Activated T-cell treated with anti-CD3 and anti-CD28 coated beads, Interleukin-2, amount 50 U/mL, for 72 hours (primary cell): Measurements from ENCODE around the gene DNAJC5G. TPM values are rescaled to one million over a fixed set of nuclear protein-coding genes. Genes with fewer than 3 reads are reported as not detected.

ENCODE experiments used
- ATAC-seq, 2 donors: fragments of 150-1000 bp; cut with Tn5 transposase; replicated peaks in 1 of 2; 2 replicates each; pipeline ENCODE4 v1.10.0; 2021; ENCODE audit warnings: moderate library complexity in 2 of 2, mild to moderate bottlenecking in 1 of 2
- DNase-seq, 2 donors: peaks; one replicate each; pipeline ENCODE4 v3.0.0; 2021 to 2022; ENCODE audit warnings: mixed read lengths in 1 of 2
- H3K27ac Mint-ChIP-seq: one replicate; pipeline ENCODE4 v1.8.0; 2022; ENCODE audit warnings: mild to moderate bottlenecking, moderate library complexity, mixed read lengths
- H3K27me3 Mint-ChIP-seq: one replicate; pipeline ENCODE4 v1.8.0; 2022; ENCODE audit warnings: low read depth, mixed read lengths
- H3K36me3 Mint-ChIP-seq, 2 donors: one replicate each; pipeline ENCODE4 v1.8.0; 2022; ENCODE audit warnings: mixed read lengths in 2 of 2, mild to moderate bottlenecking in 1 of 2; ENCODE audit not compliant: insufficient read depth in 2 of 2
- H3K4me1 Mint-ChIP-seq: one replicate; pipeline ENCODE4 v1.8.0; 2022; ENCODE audit warnings: low read depth, mixed read lengths
- H3K4me3 Mint-ChIP-seq, 2 donors: one replicate each; pipeline ENCODE4 v1.8.0; 2022; ENCODE audit warnings: mild to moderate bottlenecking in 2 of 2, mixed read lengths in 2 of 2, moderate library complexity in 2 of 2
- H3K9me3 Mint-ChIP-seq, 2 donors: one replicate each; pipeline ENCODE4 v1.8.0; 2022; ENCODE audit warnings: mixed read lengths in 2 of 2
- total RNA-seq, 2 donors: library from RNA; stranded (reverse); gene quantifications; one replicate each; pipeline ENCODE4 v1.2.3, GENCODE V29; 2022

DNAJC5G gene, protein sequence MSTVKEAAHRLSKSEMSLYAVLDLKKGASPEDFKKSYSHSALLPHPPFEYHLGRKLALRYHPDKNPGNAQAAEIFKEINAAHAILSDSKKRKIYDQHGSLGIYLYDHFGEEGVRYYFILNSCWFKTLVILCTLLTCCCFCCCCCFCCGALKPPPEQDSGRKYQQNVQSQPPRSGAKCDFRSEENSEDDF
- total RNA-seq = under 1 TPM in 1 of 2 donors, not detected in 1; 0.31 TPM

DNA sequence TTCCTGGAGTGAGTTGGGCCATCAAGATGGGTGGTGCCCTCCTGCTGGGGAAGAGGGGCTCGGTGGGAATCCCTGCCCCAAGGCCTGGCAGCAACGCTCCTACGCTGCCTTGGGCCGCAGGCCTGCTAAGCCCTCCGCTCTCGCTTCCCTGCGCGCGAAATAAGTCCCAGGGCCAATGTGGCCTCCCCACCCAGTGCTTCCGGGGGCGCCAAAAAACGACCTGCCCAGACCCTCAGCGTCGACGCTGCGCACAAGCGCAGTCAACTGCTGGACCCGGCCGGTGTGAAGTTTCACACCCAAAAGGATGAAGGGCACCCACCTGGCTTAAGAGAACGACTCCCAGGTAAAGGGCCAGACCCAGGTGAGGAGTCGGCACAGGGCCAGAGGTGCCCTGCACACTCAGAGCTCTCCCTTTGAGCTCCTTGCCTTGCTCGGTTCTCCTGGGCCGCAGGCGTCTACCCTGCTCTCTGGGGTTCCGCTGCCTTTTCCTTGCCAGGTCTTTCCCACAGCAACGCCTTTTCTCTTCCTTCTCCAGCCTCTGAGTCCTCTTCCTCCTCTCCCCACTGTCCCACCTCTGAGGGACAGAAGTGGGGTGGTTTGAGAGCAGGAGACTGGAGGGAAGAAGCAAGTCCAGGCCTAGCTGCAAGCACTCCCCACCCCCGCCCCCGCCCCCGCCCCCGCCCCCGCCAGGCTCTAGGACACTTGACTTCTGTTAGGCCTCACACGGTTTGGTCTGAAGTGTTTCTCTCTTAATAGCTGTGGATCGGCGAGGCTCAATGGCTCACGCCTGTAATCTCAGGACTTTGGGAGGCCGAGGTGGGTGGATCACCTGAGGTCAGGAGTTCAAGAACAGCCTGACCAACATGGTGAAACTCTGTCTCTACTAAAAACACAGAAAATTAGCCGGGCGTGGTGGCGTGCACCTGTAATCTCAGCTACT, at the start of gene DNAJC5G:
TSS of gene DNAJC5G (plus strand) at position 223 of the 940 bp plus-strand sequence. CDS start 1,296 bp downstream, outside the sequence.
- no peaks in the 10 kb centered on the region for H3K36me3 Mint-ChIP-seq
- peaks cover 30% of the 10 kb centered on the region for H3K27me3 Mint-ChIP-seq
- DNase-seq = no peak
- H3K9me3 Mint-ChIP-seq = no peaks in the 10 kb centered on the region
- no peak within 1 kb of the TSS for H3K4me3 Mint-ChIP-seq
- no peak for ATAC-seq
- H3K27ac Mint-ChIP-seq = no peak within 1 kb of the TSS
- peaks cover 16% of the 10 kb centered on the region for H3K4me1 Mint-ChIP-seq

DNA sequence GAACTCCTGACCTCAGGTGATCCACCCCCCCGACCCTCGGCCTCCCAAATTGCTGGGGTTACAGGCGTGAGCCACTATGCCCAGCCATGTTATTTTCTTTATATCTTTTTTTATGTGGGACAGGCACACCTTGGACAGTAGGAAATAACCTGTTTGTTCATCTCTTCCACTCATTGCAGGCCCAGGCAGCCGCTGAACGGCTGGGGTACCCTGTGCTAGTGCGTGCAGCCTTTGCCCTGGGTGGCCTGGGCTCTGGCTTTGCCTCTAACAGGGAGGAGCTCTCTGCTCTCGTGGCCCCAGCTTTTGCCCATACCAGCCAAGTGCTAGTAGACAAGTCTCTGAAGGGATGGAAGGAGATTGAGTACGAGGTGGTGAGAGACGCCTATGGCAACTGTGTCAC, 49.7 kb upstream of the DNAJC5G start:
- ATAC-seq (no peak), DNase-seq (no peak)
- no peaks in the 10 kb centered on the region for H3K27me3 Mint-ChIP-seq
- H3K27ac Mint-ChIP-seq = no peak overlapping the region
- no peak overlapping the region for H3K4me3 Mint-ChIP-seq
- H3K9me3 Mint-ChIP-seq = no peaks in the 10 kb centered on the region
- no peaks in the 10 kb centered on the region for H3K4me1 Mint-ChIP-seq
- peaks cover 12 to 49% of the 10 kb centered on the region in 2 donors for H3K36me3 Mint-ChIP-seq

DNA sequence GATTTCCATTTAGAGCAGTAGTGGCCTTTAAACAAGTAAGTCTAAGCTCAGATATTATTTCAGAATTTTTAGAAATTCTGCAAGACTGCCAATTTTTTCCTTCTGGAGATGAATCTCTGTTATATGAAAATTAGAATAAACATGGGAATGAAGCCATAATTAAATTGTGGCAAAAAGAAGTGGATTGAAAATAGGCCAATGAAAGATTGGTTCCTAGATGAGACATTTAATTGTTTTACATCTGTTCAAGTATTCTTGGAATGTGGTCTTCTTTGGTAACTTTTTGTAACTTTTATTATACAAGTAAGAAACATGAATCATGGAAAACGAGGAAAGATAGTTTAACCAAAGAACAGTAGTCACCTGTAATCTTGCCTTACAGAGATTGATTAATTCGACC, 47.7 kb upstream of the DNAJC5G start:
- ATAC-seq (no peak), DNase-seq (no peak)
- H3K4me1 Mint-ChIP-seq = no peaks in the 10 kb centered on the region
- H3K27ac Mint-ChIP-seq = no peak overlapping the region
- no peaks in the 10 kb centered on the region for H3K27me3 Mint-ChIP-seq
- H3K36me3 Mint-ChIP-seq = peaks cover 9 to 45% of the 10 kb centered on the region in 2 donors
- H3K4me3 Mint-ChIP-seq = no peak overlapping the region
- H3K9me3 Mint-ChIP-seq = no peaks in the 10 kb centered on the region

DNA sequence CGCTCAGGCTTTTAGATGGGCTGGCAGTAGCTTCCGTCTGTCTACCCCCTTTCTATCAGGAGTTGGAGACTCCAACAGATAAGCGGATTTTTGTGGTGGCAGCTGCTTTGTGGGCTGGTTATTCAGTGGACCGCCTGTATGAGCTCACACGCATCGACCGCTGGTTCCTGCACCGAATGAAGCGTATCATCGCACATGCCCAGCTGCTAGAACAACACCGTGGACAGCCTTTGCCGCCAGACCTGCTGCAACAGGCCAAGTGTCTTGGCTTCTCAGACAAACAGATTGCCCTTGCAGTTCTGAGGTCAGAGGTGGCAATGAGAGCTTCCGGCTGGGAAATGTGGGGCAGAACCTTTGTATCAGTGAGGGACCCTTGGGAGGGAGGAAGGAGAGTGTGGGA, 43.3 kb upstream of the DNAJC5G start:
- Mint-ChIP-seq H3K36me3 (peaks cover 5 to 40% of the 10 kb centered on the region in 2 donors), H3K4me3 (no peak overlapping the region), H3K27me3 (no peaks in the 10 kb centered on the region), H3K27ac (no peak overlapping the region), H3K4me1 (no peaks in the 10 kb centered on the region), H3K9me3 (no peaks in the 10 kb centered on the region)
- DNase-seq (no peak), ATAC-seq (no peak)

DNA sequence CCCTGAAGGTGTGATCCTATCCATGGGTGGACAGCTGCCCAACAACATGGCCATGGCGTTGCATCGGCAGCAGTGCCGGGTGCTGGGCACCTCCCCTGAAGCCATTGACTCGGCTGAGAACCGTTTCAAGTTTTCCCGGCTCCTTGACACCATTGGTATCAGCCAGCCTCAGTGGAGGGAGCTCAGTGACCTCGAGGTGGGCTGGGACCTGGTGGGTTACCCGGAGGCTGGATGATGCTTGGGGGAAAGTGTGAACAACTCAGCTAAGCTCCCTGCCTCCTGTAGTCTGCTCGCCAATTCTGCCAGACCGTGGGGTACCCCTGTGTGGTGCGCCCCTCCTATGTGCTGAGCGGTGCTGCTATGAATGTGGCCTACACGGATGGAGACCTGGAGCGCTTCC, 41.9 kb upstream of the DNAJC5G start:
- no peak for ATAC-seq
- no peak for DNase-seq
- H3K27me3 Mint-ChIP-seq = no peaks in the 10 kb centered on the region
- H3K27ac Mint-ChIP-seq = no peak overlapping the region
- H3K36me3 Mint-ChIP-seq = peaks cover 8 to 34% of the 10 kb centered on the region in 2 donors
- no peak overlapping the region for H3K4me3 Mint-ChIP-seq
- H3K4me1 Mint-ChIP-seq = no peaks in the 10 kb centered on the region
- no peaks in the 10 kb centered on the region for H3K9me3 Mint-ChIP-seq

DNA sequence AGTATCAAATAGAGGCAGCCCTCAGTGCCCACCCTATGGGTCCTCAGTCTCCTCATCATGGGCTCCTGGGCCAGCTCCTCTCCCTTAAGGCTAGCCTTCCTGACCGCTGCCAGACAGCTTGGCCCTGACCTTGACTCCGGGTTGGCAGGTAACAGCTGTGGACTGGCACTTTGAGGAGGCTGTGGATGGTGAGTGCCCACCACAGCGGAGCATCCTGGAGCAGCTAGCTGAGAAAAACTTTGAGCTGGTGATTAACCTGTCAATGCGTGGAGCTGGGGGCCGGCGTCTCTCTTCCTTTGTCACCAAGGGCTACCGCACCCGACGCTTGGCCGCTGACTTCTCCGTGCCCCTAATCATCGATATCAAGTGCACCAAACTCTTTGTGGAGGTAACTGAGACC, 39.1 kb upstream of the DNAJC5G start:
- peaks cover 10 to 41% of the 10 kb centered on the region in 2 donors for H3K36me3 Mint-ChIP-seq
- no peak for DNase-seq

DNA sequence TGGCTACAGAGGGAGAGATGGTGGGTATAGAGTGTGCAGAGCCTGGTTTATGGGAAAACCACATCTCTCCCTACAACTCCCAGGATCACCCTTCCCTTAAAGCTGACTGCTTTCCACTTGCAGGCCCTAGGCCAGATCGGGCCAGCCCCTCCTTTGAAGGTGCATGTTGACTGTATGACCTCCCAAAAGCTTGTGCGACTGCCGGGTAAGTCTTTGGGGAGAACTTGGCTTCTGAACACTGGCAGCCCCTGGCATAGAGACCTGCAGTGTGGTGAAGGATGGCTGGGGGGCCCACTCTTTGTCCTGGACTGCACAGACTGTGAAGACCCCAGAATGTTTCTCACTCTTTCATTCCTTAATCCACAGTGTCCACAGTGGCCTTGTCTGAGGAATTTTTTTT, 38.6 kb upstream of the DNAJC5G start:
- H3K9me3 Mint-ChIP-seq = no peaks in the 10 kb centered on the region
- H3K27me3 Mint-ChIP-seq = no peaks in the 10 kb centered on the region
- DNase-seq (no peak), ATAC-seq (no peak)
- H3K4me3 Mint-ChIP-seq = no peak overlapping the region
- no peaks in the 10 kb centered on the region for H3K4me1 Mint-ChIP-seq
- H3K36me3 Mint-ChIP-seq = peaks cover 7 to 36% of the 10 kb centered on the region in 2 donors
- H3K27ac Mint-ChIP-seq = no peak overlapping the region

More for the DNA sequence above, 39.1 kb upstream of the DNAJC5G start:
- H3K9me3 Mint-ChIP-seq = no peaks in the 10 kb centered on the region
- H3K27ac Mint-ChIP-seq = no peak overlapping the region
- no peak overlapping the region for H3K4me3 Mint-ChIP-seq
- no peaks in the 10 kb centered on the region for H3K27me3 Mint-ChIP-seq
- no peaks in the 10 kb centered on the region for H3K4me1 Mint-ChIP-seq
- ATAC-seq = no peak

DNA sequence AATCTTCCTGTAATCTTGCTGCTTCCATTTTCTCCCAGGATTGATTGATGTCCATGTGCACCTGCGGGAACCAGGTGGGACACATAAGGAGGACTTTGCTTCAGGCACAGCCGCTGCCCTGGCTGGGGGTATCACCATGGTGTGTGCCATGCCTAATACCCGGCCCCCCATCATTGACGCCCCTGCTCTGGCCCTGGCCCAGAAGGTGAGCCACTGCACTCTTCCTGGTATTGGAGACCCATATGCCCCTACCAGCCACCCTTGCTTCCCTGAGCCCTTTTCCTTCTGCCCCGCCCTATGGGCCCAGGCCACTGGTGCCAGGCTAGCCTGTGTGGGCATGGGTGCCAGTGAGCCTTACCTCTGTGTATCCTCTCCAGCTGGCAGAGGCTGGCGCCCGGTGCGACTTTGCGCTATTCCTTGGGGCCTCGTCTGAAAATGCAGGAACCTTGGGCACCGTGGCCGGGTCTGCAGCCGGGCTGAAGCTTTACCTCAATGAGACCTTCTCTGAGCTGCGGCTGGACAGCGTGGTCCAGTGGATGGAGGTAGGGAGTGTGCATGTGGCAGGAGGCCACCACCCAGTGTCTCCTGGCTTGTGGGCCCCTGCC, 37.8 kb upstream of the DNAJC5G start:
- ATAC-seq (no peak), DNase-seq (no peak)

DNA sequence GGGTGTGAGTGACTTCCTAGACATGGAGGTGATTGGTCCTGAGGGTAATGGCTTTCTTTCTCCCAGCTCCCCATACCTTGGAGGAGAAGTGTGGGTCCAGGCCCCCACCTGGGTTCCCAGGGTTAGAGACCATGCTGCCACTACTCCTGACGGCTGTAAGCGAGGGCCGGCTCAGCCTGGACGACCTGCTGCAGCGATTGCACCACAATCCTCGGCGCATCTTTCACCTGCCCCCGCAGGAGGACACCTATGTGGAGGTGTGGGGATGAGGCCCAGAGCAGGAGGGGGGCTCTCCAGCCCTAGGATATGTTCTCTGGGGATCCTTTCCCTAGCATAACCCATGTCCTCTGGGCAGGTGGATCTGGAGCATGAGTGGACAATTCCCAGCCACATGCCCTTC, 36.3 kb upstream of the DNAJC5G start:
- H3K4me3 Mint-ChIP-seq = no peak overlapping the region
- DNase-seq = no peak
- H3K36me3 Mint-ChIP-seq = peaks cover 4 to 24% of the 10 kb centered on the region in 2 donors
- no peak overlapping the region for H3K27ac Mint-ChIP-seq
- no peak for ATAC-seq
- H3K27me3 Mint-ChIP-seq = no peaks in the 10 kb centered on the region
- H3K4me1 Mint-ChIP-seq = no peaks in the 10 kb centered on the region
- no peaks in the 10 kb centered on the region for H3K9me3 Mint-ChIP-seq

More for the DNA sequence above, 37.8 kb upstream of the DNAJC5G start:
- Mint-ChIP-seq H3K27me3 (no peaks in the 10 kb centered on the region), H3K9me3 (no peaks in the 10 kb centered on the region), H3K4me3 (no peak overlapping the region), H3K27ac (no peak overlapping the region), H3K36me3 (peaks cover 7 to 31% of the 10 kb centered on the region in 2 donors), H3K4me1 (no peaks in the 10 kb centered on the region)

DNA sequence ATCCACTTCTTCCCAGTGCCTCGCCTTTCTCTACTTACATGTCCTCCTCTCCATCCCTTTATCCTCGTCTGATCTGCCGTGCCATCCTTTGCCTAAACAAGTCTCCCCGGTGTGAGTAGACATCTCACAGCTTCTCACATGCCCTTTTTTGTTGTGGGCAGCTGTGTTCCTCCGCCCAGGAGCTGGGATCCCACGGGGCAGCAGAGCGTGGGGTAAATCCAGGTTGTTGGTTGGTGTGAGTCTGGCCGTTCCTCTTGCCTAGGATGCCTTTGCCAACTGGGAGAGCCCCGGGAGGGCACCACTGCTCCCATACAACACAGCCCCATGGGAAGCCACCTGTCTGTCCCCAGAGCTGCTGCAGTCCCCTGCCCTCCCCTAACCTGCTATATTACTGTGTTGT, 34.8 kb upstream of the DNAJC5G start:
- Mint-ChIP-seq H3K27me3 (no peaks in the 10 kb centered on the region), H3K9me3 (no peaks in the 10 kb centered on the region), H3K4me3 (no peak overlapping the region), H3K4me1 (no peaks in the 10 kb centered on the region), H3K36me3 (peaks cover 4 to 18% of the 10 kb centered on the region in 2 donors), H3K27ac (no peak overlapping the region)
- no peak for DNase-seq
- no peak for ATAC-seq

DNA sequence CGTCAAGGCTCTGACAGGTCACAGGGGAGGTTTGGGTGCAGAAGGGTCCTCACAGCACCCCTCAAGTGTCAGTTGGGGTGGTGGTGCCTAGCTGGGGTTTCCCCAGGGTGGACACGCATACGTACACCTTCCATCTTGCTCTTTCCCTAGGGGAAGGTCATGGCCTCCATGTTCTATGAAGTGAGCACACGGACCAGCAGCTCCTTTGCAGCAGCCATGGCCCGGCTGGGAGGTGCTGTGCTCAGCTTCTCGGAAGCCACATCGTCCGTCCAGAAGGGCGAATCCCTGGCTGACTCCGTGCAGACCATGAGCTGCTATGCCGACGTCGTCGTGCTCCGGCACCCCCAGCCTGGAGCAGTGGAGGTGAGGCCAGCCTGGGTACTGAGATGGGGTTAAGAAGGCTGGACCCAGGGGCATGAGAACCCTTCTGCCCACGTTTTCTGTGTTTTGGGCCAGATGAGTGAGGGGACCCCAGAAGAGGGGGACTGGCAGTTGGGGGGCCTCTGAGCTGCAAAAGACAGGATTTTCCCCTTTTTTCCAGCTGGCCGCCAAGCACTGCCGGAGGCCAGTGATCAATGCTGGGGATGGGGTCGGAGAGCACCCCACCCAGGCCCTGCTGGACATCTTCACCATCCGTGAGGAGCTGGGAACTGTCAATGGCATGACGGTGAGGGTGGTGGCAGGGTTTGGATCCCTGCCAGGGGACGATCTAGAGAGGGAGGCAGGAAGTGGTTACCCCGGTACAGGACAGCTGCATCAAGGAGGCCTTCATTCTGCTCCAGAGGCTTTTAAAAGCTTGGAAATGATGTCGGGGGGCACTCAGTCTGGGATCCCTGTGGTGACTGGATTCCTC, 33.2 kb upstream of the DNAJC5G start:
- no peaks in the 10 kb centered on the region for H3K27me3 Mint-ChIP-seq
- no peaks in the 10 kb centered on the region for H3K9me3 Mint-ChIP-seq
- DNase-seq (no peak), ATAC-seq (no peak)
- H3K36me3 Mint-ChIP-seq = peaks cover 4 to 16% of the 10 kb centered on the region in 2 donors
- no peak overlapping the region for H3K27ac Mint-ChIP-seq
- no peak overlapping the region for H3K4me3 Mint-ChIP-seq
- no peaks in the 10 kb centered on the region for H3K4me1 Mint-ChIP-seq

DNA sequence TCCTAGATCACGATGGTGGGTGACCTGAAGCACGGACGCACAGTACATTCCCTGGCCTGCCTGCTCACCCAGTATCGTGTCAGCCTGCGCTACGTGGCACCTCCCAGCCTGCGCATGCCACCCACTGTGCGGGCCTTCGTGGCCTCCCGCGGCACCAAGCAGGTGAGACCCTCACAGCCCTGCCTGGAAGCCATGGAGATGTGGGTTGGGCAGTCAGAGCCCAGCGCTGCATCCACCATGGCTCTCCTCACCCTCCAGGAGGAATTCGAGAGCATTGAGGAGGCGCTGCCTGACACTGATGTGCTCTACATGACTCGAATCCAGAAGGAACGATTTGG, 32.6 kb upstream of the DNAJC5G start:
- DNase-seq = no peak
- Mint-ChIP-seq H3K4me1 (no peaks in the 10 kb centered on the region), H3K27ac (no peak overlapping the region), H3K36me3 (peaks cover 2 to 16% of the 10 kb centered on the region in 2 donors), H3K9me3 (no peaks in the 10 kb centered on the region), H3K27me3 (no peaks in the 10 kb centered on the region), H3K4me3 (no peak overlapping the region)
- no peak for ATAC-seq
